Esophagus muscularis mucosa (tissue), 3 donors: ENCODE data around the gene PRKAG2.

Experiments used
- CTCF ChIP-seq, 3 experiments: fragments of 200-600 bp in 2 of 3; fragments of 450-650 bp in 1 of 3; sonication (generic) in 2 of 3; IDR thresholded peaks; one replicate each; pipeline ENCODE4 v1.5.1; 2017 to 2019; ENCODE audit warnings: antibody characterized with exemption in 3 of 3, mild to moderate bottlenecking in 2 of 3, moderate library complexity in 1 of 3
- EP300 ChIP-seq: sonication (generic); formaldehyde crosslinking; IDR thresholded peaks from one replicate; pipeline ENCODE4 v1.6.1; 2017; ENCODE audit warnings: antibody characterized with exemption

- no peak for TF ChIP-seq CTCF (IDR thresholded peaks at IDR 0.05)
- no peak for TF ChIP-seq EP300
These were observed 57.0 kb downstream of the PRKAG2 start for GRCh38 chr7:151819866-151820265.
